GM12878 (cell line): ENCODE results near the gene LMAN2. TPM values are rescaled to one million over a fixed set of nuclear protein-coding genes. Genes with fewer than 3 reads are reported as not detected.

ENCODE experiments used
- ATAC-seq: fragments of 200-7000 bp; cut with Tn5 transposase; 3 replicates; pipeline ENCODE4 v1.9.1; 2020; ENCODE audit warnings: mild to moderate bottlenecking, moderate library complexity
- BruUV-seq: library from RNA; stranded (reverse); fragments of 400-500 nt; replicated peaks from 2 replicates; lab custom pipeline; 2021; lab: Mats Ljungman, UMichigan
- CTCF ChIA-PET: fragments of 300-600 bp; sonication (Branson Sonifier 250); formaldehyde crosslinking; extraction: SDS; loops from one replicate; lab custom pipeline; 2021; ENCODE audit warnings: inconsistent platforms; lab: Yijun Ruan, JAX
- POLR2A ChIA-PET: fragments of 350-600 bp; formaldehyde crosslinking; extraction: SDS; loops from one replicate; lab custom pipeline; 2021; ENCODE audit warnings: inconsistent platforms; lab: Charles Lee
- RAD21 ChIA-PET: fragments of 300-600 bp; sonication (Branson Sonifier 250); formaldehyde crosslinking; loops from one replicate; lab custom pipeline; 2023; ENCODE audit warnings: antibody characterized with exemption; ENCODE audit not compliant: unreplicated experiment; lab: Charles Lee
- SMC1A ChIA-PET: fragments of 300-600 bp; sonication (Branson Sonifier 250); formaldehyde crosslinking; loops from one replicate; lab custom pipeline; 2023; ENCODE audit not compliant: unreplicated experiment, uncharacterized antibody; lab: Charles Lee
- DNase-seq: peaks from one replicate; pipeline ENCODE4 v3.0.0-alpha.2; 2011; ENCODE audit warnings: low read depth, low spot score
- FAIRE-seq: peaks from 3 replicates; lab custom pipeline; 2011; peaks lifted over from hg19 to GRCh38; lab: Jason Lieb, UNC
- H2AFZ ChIP-seq: 2 replicates; pipeline ENCODE4 v1.6.0; 2011; ENCODE audit warnings: low read depth, low read length, control low read depth; ENCODE audit not compliant: control insufficient read depth
- H3K27ac ChIP-seq: 2 replicates; pipeline ENCODE4 v1.5.1; 2011; ENCODE audit warnings: control low read depth; ENCODE audit not compliant: control insufficient read depth, insufficient read depth
- H3K27me3 ChIP-seq, 2 experiments: replicated peaks in 1 of 2; 2 replicates each; pipeline versions ENCODE4 v1.6.0 to v1.6.1; 2011; ENCODE audit warnings: low read length in 1 of 2; ENCODE audit not compliant: control insufficient read depth in 2 of 2, insufficient read depth in 2 of 2
- H3K36me3 ChIP-seq, 2 experiments: 2 replicates each; pipeline ENCODE4 v1.5.1; 2011; ENCODE audit warnings: low read length in 1 of 2; ENCODE audit not compliant: control insufficient read depth in 2 of 2, insufficient read depth in 2 of 2
- H3K4me1 ChIP-seq: 2 replicates; pipeline ENCODE4 v1.6.1; 2011; ENCODE audit warnings: mild to moderate bottlenecking, low read length, moderate library complexity, mixed read lengths; ENCODE audit not compliant: control insufficient read depth, insufficient read depth
- H3K4me2 ChIP-seq: 2 replicates; pipeline ENCODE4 v1.6.0; 2011; ENCODE audit warnings: control low read depth; ENCODE audit not compliant: control insufficient read depth, insufficient read depth
- H3K4me3 ChIP-seq: fragments of 200-600 bp; sonication (generic); 2 replicates; pipeline ENCODE4 v1.5.1; 2016
- H3K79me2 ChIP-seq: 2 replicates; pipeline ENCODE4 v1.6.0; 2011; ENCODE audit warnings: low read length; ENCODE audit not compliant: control insufficient read depth, insufficient read depth
- H3K9ac ChIP-seq: 2 replicates; pipeline ENCODE4 v1.8.0; 2011; ENCODE audit warnings: low read length, control low read depth, mixed read lengths; ENCODE audit not compliant: control insufficient read depth, insufficient read depth
- H3K9me3 ChIP-seq: replicated peaks from 3 replicates; pipeline ENCODE4 v1.5.1; 2011; ENCODE audit warnings: mild to moderate bottlenecking, low read length; ENCODE audit not compliant: control insufficient read depth, insufficient read depth
- H4K20me1 ChIP-seq: 2 replicates; pipeline ENCODE4 v1.6.0; 2011; ENCODE audit not compliant: control insufficient read depth, insufficient read depth
- ETV6 ChIP-seq, 2 experiments: fragments of 450-650 bp in 1 of 2; IDR thresholded peaks in 1 of 2; conservative IDR thresholded peaks in 1 of 2; 2 replicates each; pipeline ENCODE4 v1.6.1; 2014; ENCODE audit warnings: antibody characterized with exemption in 1 of 2, borderline replicate concordance in 1 of 2, low read depth in 1 of 2, mild to moderate bottlenecking in 1 of 2, moderate library complexity in 1 of 2
- HDGF ChIP-seq: fragments of 450-650 bp; IDR thresholded peaks from 2 replicates; pipeline ENCODE4 v1.6.1; 2016; ENCODE audit warnings: antibody characterized with exemption
- RELB ChIP-seq: fragments of 450-650 bp; IDR thresholded peaks from 2 replicates; pipeline ENCODE4 v1.6.1; 2017; ENCODE audit warnings: low read depth, mild to moderate bottlenecking, moderate library complexity
- WGBS: methylation state at CpG from one replicate; pipeline ENCODE4 v1.1.6; 2016; ENCODE audit warnings: low lambda C conversion rate; ENCODE audit not compliant: insufficient replicate concordance, insufficient coverage; ENCODE audit errors: missing lambda C conversion rate; 5-methylcytosine and 5-hydroxymethylcytosine counted together
- in situ Hi-C: fragments of 300-500 bp; cut with MboI; formaldehyde crosslinking; loops from 9 replicates; pipeline ENCODE4 v1.14.3; 2018; ENCODE audit warnings: mixed read lengths
- intact Hi-C: fragments of 100-400 bp; cut with micrococcal nuclease; formaldehyde crosslinking; loops from one replicate; pipeline ENCODE4 v1.14.2; 2022; ENCODE audit not compliant: unreplicated experiment
- polyA plus RNA-seq, 11 experiments: library from polyadenylated mRNA; depleted of rRNA in 4 of 11; unstranded in 6 of 11; stranded (reverse) in 5 of 11; fragments of >200 nt; fragmentation: Nextera tagmentation in 4 of 11; fragmentation: Illumina TruSeq in 1 of 11; extraction: Ambion mirVana in 4 of 11; extraction: Trizol in 1 of 11; gene quantifications; 1 replicate in 1 of 11; 2 replicates in 10 of 11; pipeline versions ENCODE4 v1.2.1 to v1.2.3, GENCODE V29; 2011 to 2016; ENCODE audit warnings: inconsistent platforms in 2 of 11, missing spikeins in 2 of 11, low read depth in 1 of 11
- total RNA-seq, 4 experiments: library from RNA; depleted of rRNA in 3 of 4; stranded (reverse); fragments of >200 nt in 3 of 4; fragmentation: Illumina TruSeq in 1 of 4; extraction: Trizol in 1 of 4; gene quantifications; 2 replicates each; pipeline versions ENCODE4 v1.2.1 to v1.2.3, GENCODE V29; 2013 to 2021

The LMAN2 gene
- total and polyA plus RNA-seq, 10 of the 15 experiments (the other 5 are each of a cell fraction or from before 2014, with no cell fraction given) = 2.4 to 264 (median 147) TPM

GRCh38 chr5:177358370-177358819 lies 6.9 kb upstream of the LMAN2 start:
- BruUV-seq = no TSS peak
- in situ Hi-C loops (no loop called here), intact Hi-C loops (no loop called here)
- 0 out of 2 replicates have a peak overlapping the region, but pooled peaks have one; percentile 57 for H2AFZ ChIP-seq
- POLR2A ChIA-PET = interaction anchor here (0.5 to 2.1 kb wide), 12 partner anchors 9 to 756 kb away, joined by 3 to 14 read pairs (median 4); partner anchors contain the start of gene MXD3
- H3K4me3 ChIP-seq = peak overlapping the region; percentile 99
- CTCF ChIA-PET = interaction anchor here (1.1 to 4.4 kb wide), 6 partner anchors 10 to 97 kb away, joined by 3 to 33 read pairs (median 11); no protein-coding TSS in a partner anchor
- FAIRE-seq = peak; percentile 54
- peak overlapping the region; percentile 81 for H3K9ac ChIP-seq
- SMC1A ChIA-PET = interaction anchor here (0.7 to 3.9 kb wide), 9 partner anchors 9 to 223 kb away, joined by 3 to 19 read pairs (median 4); no protein-coding TSS in a partner anchor
- no peak for TF ChIP-seq RELB
- TF ChIP-seq ETV6 (conservative IDR thresholded peaks at IDR 0.05 in 1 of 2, IDR thresholded peaks at IDR 0.05 in 1 of 2; ENCODE audit: borderline replicate concordance in 1 of 2, low read depth in 1 of 2) = no peak
- no peak for TF ChIP-seq HDGF
- H3K4me2 ChIP-seq = peak overlapping the region; percentile 99
- no peak for DNase-seq
- peaks cover 52% of the 10 kb centered on the region for H3K4me1 ChIP-seq
- peaks cover 52% of the 10 kb centered on the region for H3K79me2 ChIP-seq
- peaks cover 3% of the 10 kb centered on the region; the same call in 1 of the 3 replicates for H3K9me3 ChIP-seq
- H3K27me3 ChIP-seq = no peaks in the 10 kb centered on the region
- H4K20me1 ChIP-seq = no peaks in the 10 kb centered on the region
- 0% methylated on average over 5 of the region's 5 CpGs for WGBS
- H3K27ac ChIP-seq = peak overlapping the region; percentile 91
- ATAC-seq = peak; percentile 2
- RAD21 ChIA-PET = interaction anchor here (0.5 to 2.0 kb wide), 8 partner anchors 9 to 144 kb away, joined by 3 to 12 read pairs (median 4); no protein-coding TSS in a partner anchor
- no peaks in the 10 kb centered on the region; a peak in 1 of 4 replicates for H3K36me3 ChIP-seq
